ENCODE data around the gene MAP3K5.

DNA sequence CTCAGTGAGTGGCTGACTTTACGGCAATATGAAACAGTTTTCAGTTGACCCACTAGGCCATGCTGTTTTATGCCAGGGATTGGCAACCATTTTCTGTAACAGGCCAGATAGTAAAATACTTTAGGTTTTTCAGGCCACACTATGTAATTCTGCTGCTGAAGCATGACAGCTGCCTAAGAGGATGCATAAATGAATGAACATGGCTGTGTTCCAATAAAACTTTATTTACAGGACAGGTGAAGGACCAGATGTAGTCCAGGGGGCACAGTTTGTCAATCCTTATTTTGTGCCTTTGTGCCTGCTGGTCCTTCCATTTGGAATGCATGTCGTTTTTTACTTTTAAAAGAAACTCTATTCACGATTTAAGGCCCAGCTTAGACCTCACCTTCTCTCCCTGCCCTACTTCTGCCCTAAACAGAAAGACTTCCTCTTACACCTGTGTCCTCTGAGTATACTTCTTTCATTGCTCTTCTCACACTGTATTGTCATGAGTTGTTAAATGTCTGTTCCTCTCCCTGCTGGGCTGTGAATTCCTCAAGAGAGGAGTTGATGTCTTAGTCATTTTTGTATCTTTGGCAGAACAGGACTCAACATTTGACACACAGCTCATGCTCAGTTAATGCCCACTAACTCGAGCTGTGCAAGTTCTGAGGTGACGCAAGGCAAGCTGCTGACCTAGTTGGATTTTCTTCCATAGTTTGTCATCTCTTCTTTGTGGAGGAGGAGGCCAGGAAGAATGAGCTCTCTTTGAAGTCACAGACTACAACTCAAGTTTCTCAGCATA is 152.0 kb downstream of the MAP3K5 start:
- TF ChIP-seq POLR2A (IDR thresholded peaks at IDR 0.05; ENCODE audit: control extremely low read depth in 1 of 2, low read depth in 2 of 2, low read length in 2 of 2) (no peak), EZH2 (IDR thresholded peaks at IDR 0.05; ENCODE audit: low read depth, low read length, severe bottlenecking) (no peak), CHD2 (IDR thresholded peaks at IDR 0.05; ENCODE audit: low read length) (no peak), SIRT6 (IDR thresholded peaks at IDR 0.05; ENCODE audit: low read length) (no peak), EP300 (IDR thresholded peaks at IDR 0.05; ENCODE audit: borderline replicate concordance in 1 of 2, low read depth in 2 of 2, low read length in 2 of 2) (no peak), SRF (IDR thresholded peaks at IDR 0.05; ENCODE audit: low read depth, low read length) (no peak), YY1 (IDR thresholded peaks at IDR 0.05; ENCODE audit: low read depth, low read length) (no peak), RFX5 (IDR thresholded peaks at IDR 0.05; ENCODE audit: borderline replicate concordance, low read depth, low read length) (no peak)
- TF ChIP-seq, protein P1, sequence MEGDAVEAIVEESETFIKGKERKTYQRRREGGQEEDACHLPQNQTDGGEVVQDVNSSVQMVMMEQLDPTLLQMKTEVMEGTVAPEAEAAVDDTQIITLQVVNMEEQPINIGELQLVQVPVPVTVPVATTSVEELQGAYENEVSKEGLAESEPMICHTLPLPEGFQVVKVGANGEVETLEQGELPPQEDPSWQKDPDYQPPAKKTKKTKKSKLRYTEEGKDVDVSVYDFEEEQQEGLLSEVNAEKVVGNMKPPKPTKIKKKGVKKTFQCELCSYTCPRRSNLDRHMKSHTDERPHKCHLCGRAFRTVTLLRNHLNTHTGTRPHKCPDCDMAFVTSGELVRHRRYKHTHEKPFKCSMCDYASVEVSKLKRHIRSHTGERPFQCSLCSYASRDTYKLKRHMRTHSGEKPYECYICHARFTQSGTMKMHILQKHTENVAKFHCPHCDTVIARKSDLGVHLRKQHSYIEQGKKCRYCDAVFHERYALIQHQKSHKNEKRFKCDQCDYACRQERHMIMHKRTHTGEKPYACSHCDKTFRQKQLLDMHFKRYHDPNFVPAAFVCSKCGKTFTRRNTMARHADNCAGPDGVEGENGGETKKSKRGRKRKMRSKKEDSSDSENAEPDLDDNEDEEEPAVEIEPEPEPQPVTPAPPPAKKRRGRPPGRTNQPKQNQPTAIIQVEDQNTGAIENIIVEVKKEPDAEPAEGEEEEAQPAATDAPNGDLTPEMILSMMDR (IDR thresholded peaks at IDR 0.05; ENCODE audit: control extremely low read depth in 1 of 3, insufficient read depth in 1 of 3, low read depth in 1 of 3, low read length in 3 of 3): no peak

Measured in H1 (cell line).